Breast epithelium (tissue), 4 donors: Measurements from ENCODE around the gene CXCR4. TPM values are rescaled to one million over a fixed set of nuclear protein-coding genes. Genes with fewer than 3 reads are reported as not detected.

Experiments used
- DNase-seq, 2 donors: peaks; one replicate each; pipeline ENCODE4 v3.0.0-alpha.2; 2019; ENCODE audit warnings: low spot score in 2 of 2
- H3K27ac ChIP-seq, 2 donors: fragments of 200-600 bp; sonication (generic) in 1 of 2; one replicate each; pipeline ENCODE4 v1.5.1; 2016 to 2019; ENCODE audit warnings: mild to moderate bottlenecking in 1 of 2
- H3K27me3 ChIP-seq, 2 donors: fragments of 200-600 bp; sonication (generic) in 1 of 2; one replicate each; pipeline versions ENCODE4 v1.5.1 to v1.6.0; 2017 to 2019; ENCODE audit warnings: control low read depth in 1 of 2, mild to moderate bottlenecking in 1 of 2
- H3K36me3 ChIP-seq: fragments of 200-600 bp; one replicate; pipeline ENCODE4 v1.5.1; 2019
- H3K4me1 ChIP-seq, 2 donors: fragments of 200-600 bp; sonication (generic); one replicate each; pipeline ENCODE4 v1.5.1; 2016 to 2019; ENCODE audit warnings: control low read depth in 1 of 2
- H3K4me3 ChIP-seq, 3 donors: fragments of 200-600 bp; sonication (generic); 1 replicate in 2 of 3; 2 replicates in 1 of 3; pipeline ENCODE4 v1.5.1; 2016 to 2019; ENCODE audit warnings: mild to moderate bottlenecking in 3 of 3, moderate library complexity in 2 of 3
- H3K9me3 ChIP-seq, 2 donors: fragments of 200-600 bp; sonication (generic) in 1 of 2; one replicate each; pipeline ENCODE4 v1.5.1; 2016 to 2019; ENCODE audit warnings: control low read depth in 1 of 2
- CTCF ChIP-seq, 3 donors: fragments of 450-650 bp; IDR thresholded peaks; one replicate each; pipeline ENCODE4 v1.5.1; 2016 to 2017; ENCODE audit warnings: antibody characterized with exemption in 3 of 3, mild to moderate bottlenecking in 3 of 3, moderate library complexity in 3 of 3
- POLR2A ChIP-seq: fragments of 450-650 bp; IDR thresholded peaks from one replicate; pipeline ENCODE4 v1.6.1; 2016; ENCODE audit warnings: antibody characterized with exemption, mild to moderate bottlenecking, moderate library complexity
- POLR2AphosphoS5 ChIP-seq, 3 donors: sonication (generic); formaldehyde crosslinking; IDR thresholded peaks; one replicate each; pipeline ENCODE4 v1.6.1; 2017; ENCODE audit warnings: antibody characterized with exemption in 3 of 3
- intact Hi-C: fragments of 100-400 bp; cut with DNase I; formaldehyde crosslinking; loops from one replicate; pipeline ENCODE4 v1.15.1; 2023; ENCODE audit warnings: low total_unique reads
- total RNA-seq, 3 donors: library from RNA; depleted of rRNA; stranded (reverse); fragments of >200 nt; gene quantifications; one replicate each; pipeline ENCODE4 v1.1.0, GENCODE V29; 2016

The CXCR4 gene
- total RNA-seq, 3 donors from 2014 or later, result 25.8 to 80.3 (median 32.4) TPM

- intact Hi-C loops, result no loop called here
- Histone ChIP-seq H3K36me3 (no peaks in the 10 kb centered on the region), H3K4me1 (no peaks in the 10 kb centered on the region), H3K9me3 (no peaks in the 10 kb centered on the region), H3K27ac (no peak overlapping the region), H3K4me3 (no peak overlapping the region), H3K27me3 (no peaks in the 10 kb centered on the region)
- no peak for TF ChIP-seq CTCF (IDR thresholded peaks at IDR 0.05)
- no peak for TF ChIP-seq POLR2A
- TF ChIP-seq POLR2AphosphoS5 (IDR thresholded peaks at IDR 0.05), result no peak
- DNase-seq, result no peak
Observed at GRCh38 chr2:136110526-136110925, 7.4 kb downstream of the CXCR4 start.

GRCh38 chr2:136108463-136108862 lies 9.5 kb downstream of the CXCR4 start:
- TF ChIP-seq CTCF (IDR thresholded peaks at IDR 0.05) (no peak), POLR2A (no peak), POLR2AphosphoS5 (IDR thresholded peaks at IDR 0.05) (no peak)
- H3K36me3 ChIP-seq, result no peaks in the 10 kb centered on the region
- DNase-seq, result no peak
- H3K27ac ChIP-seq, result no peak overlapping the region
- intact Hi-C loops, result no loop called here
- no peaks in the 10 kb centered on the region for H3K27me3 ChIP-seq
- no peak overlapping the region for H3K4me3 ChIP-seq
- no peaks in the 10 kb centered on the region for H3K4me1 ChIP-seq
- no peaks in the 10 kb centered on the region for H3K9me3 ChIP-seq

GRCh38 chr2:136107051-136108033 lies 10.6 kb downstream of the CXCR4 start:
- Histone ChIP-seq H3K4me1 (no peaks in the 10 kb centered on the region), H3K36me3 (no peaks in the 10 kb centered on the region), H3K27ac (no peak overlapping the region), H3K9me3 (no peaks in the 10 kb centered on the region), H3K4me3 (no peak overlapping the region), H3K27me3 (no peaks in the 10 kb centered on the region)
- intact Hi-C loops, result loop anchor here (2.0 kb wide), 1 partner anchor 63 kb away; no protein-coding TSS in a partner anchor
- TF ChIP-seq POLR2AphosphoS5 (IDR thresholded peaks at IDR 0.05) (no peak), POLR2A (no peak), CTCF (IDR thresholded peaks at IDR 0.05) (no peak)
- no peak for DNase-seq

GRCh38 chr2:136106505-136106904 lies 11.4 kb downstream of the CXCR4 start:
- H3K27me3 ChIP-seq, result no peaks in the 10 kb centered on the region
- TF ChIP-seq CTCF (IDR thresholded peaks at IDR 0.05) (no peak), POLR2A (no peak)
- intact Hi-C loops, result loop anchor here (2.0 kb wide), 1 partner anchor 62 kb away; no protein-coding TSS in a partner anchor
- no peaks in the 10 kb centered on the region for H3K36me3 ChIP-seq
- H3K27ac ChIP-seq, result no peak overlapping the region
- DNase-seq, result no peak
- H3K9me3 ChIP-seq, result no peaks in the 10 kb centered on the region
- H3K4me1 ChIP-seq, result no peaks in the 10 kb centered on the region
- no peak overlapping the region for H3K4me3 ChIP-seq

- intact Hi-C loops, result no loop called here
Observed at GRCh38 chr2:136104977-136105376, 13.0 kb downstream of the CXCR4 start.

More at GRCh38 chr2:136104977-136105376, 13.0 kb downstream of the CXCR4 start:
- Histone ChIP-seq H3K4me1 (no peaks in the 10 kb centered on the region), H3K4me3 (no peak overlapping the region), H3K9me3 (no peaks in the 10 kb centered on the region), H3K27ac (no peak overlapping the region), H3K36me3 (no peaks in the 10 kb centered on the region), H3K27me3 (no peaks in the 10 kb centered on the region)
- TF ChIP-seq POLR2AphosphoS5 (IDR thresholded peaks at IDR 0.05) (no peak), POLR2A (no peak), CTCF (IDR thresholded peaks at IDR 0.05) (no peak)
- no peak for DNase-seq
